ENCODE measurements around the gene GASK1B. TPM values are rescaled to one million over a fixed set of nuclear protein-coding genes. Genes with fewer than 3 reads are reported as not detected.

GASK1B gene
- total RNA-seq, 1 experiment from 2014 or later: 1.1 TPM

GRCh38 chr4:158155656-158156356 lies 17.0 kb downstream of the GASK1B start:
- in situ Hi-C loops (cut with HindIII; ENCODE audit: low pct_unique_long_range_greater_than_20kb, low sequenced_read_pairs): no loop called here

GRCh38 chr4:158147151-158147550 lies 25.7 kb downstream of the GASK1B start:
- in situ Hi-C loops (cut with HindIII; ENCODE audit: low pct_unique_long_range_greater_than_20kb, low sequenced_read_pairs) (no loop called here), intact Hi-C loops (cut with micrococcal nuclease; ENCODE audit: unreplicated experiment) (no loop called here)
- Histone ChIP-seq H3K27me3 (ENCODE audit: control insufficient read depth, insufficient read depth, low read length) (no peaks in the 10 kb centered on the region), H3K4me3 (ENCODE audit: low read depth in 2 of 2, low read length in 2 of 2) (no peak overlapping the region), H3K27ac (ENCODE audit: low read length) (no peak overlapping the region), H3K9me3 (ENCODE audit: control insufficient read depth, insufficient read depth, low read depth, low read length) (no peaks in the 10 kb centered on the region), H3K36me3 (ENCODE audit: control insufficient read depth, insufficient read depth, low read length) (no peaks in the 10 kb centered on the region), H3K4me1 (ENCODE audit: control insufficient read depth, insufficient read depth, low read length) (no peaks in the 10 kb centered on the region)
- ChIA-PET POLR2A (no interaction called here), CTCF (no interaction called here)
- DNase-seq (ENCODE audit: low read depth, low spot score) (no peak), ATAC-seq (no peak)
- BruUV-seq (replicated peaks): no TSS peak
- no peak for TF ChIP-seq CTCF (IDR thresholded peaks at IDR 0.05)
- TF ChIP-seq TCF7L2 (IDR thresholded peaks at IDR 0.05; ENCODE audit: low read depth, low read length): no peak
- TF ChIP-seq POLR2AphosphoS5 (IDR thresholded peaks at IDR 0.05; ENCODE audit: low read depth, low read length): no peak
- no peak for TF ChIP-seq REST (IDR thresholded peaks at IDR 0.05; ENCODE audit: insufficient read depth in 1 of 2, low read depth in 2 of 2, low read length in 1 of 2)
- TF ChIP-seq SIN3A (IDR thresholded peaks at IDR 0.05; ENCODE audit: borderline replicate concordance, insufficient read depth, low read depth, low read length): no peak

More at GRCh38 chr4:158155656-158156356, 17.0 kb downstream of the GASK1B start:
- Histone ChIP-seq H3K4me3 (ENCODE audit: low read depth in 2 of 2, low read length in 2 of 2) (no peak overlapping the region), H3K27me3 (ENCODE audit: control insufficient read depth, insufficient read depth, low read length) (no peaks in the 10 kb centered on the region), H3K36me3 (ENCODE audit: control insufficient read depth, insufficient read depth, low read length) (no peaks in the 10 kb centered on the region), H3K27ac (ENCODE audit: low read length) (no peak overlapping the region), H3K9me3 (ENCODE audit: control insufficient read depth, insufficient read depth, low read depth, low read length) (no peaks in the 10 kb centered on the region), H3K4me1 (ENCODE audit: control insufficient read depth, insufficient read depth, low read length) (no peaks in the 10 kb centered on the region)
- ATAC-seq: no peak
- no peak for TF ChIP-seq TCF7L2 (IDR thresholded peaks at IDR 0.05; ENCODE audit: low read depth, low read length)
- no peak for TF ChIP-seq POLR2AphosphoS5 (IDR thresholded peaks at IDR 0.05; ENCODE audit: low read depth, low read length)
- no peak for TF ChIP-seq CTCF (IDR thresholded peaks at IDR 0.05)
- TF ChIP-seq REST (IDR thresholded peaks at IDR 0.05; ENCODE audit: insufficient read depth in 1 of 2, low read depth in 2 of 2, low read length in 1 of 2): no peak
- no peak for TF ChIP-seq SIN3A (IDR thresholded peaks at IDR 0.05; ENCODE audit: borderline replicate concordance, insufficient read depth, low read depth, low read length)
- CTCF ChIA-PET: no interaction called here
- POLR2A ChIA-PET: no interaction called here
- BruUV-seq (replicated peaks): no TSS peak
- intact Hi-C loops (cut with micrococcal nuclease; ENCODE audit: unreplicated experiment): no loop called here
- DNase-seq (ENCODE audit: low read depth, low spot score): no peak
